ENCODE measurements around the gene LRCH1. TPM values are rescaled to one million over a fixed set of nuclear protein-coding genes. Genes with fewer than 3 reads are reported as not detected.

The LRCH1 gene
- total RNA-seq, 2 donors from 2014 or later: 18.4 to 21.5 TPM

DNA sequence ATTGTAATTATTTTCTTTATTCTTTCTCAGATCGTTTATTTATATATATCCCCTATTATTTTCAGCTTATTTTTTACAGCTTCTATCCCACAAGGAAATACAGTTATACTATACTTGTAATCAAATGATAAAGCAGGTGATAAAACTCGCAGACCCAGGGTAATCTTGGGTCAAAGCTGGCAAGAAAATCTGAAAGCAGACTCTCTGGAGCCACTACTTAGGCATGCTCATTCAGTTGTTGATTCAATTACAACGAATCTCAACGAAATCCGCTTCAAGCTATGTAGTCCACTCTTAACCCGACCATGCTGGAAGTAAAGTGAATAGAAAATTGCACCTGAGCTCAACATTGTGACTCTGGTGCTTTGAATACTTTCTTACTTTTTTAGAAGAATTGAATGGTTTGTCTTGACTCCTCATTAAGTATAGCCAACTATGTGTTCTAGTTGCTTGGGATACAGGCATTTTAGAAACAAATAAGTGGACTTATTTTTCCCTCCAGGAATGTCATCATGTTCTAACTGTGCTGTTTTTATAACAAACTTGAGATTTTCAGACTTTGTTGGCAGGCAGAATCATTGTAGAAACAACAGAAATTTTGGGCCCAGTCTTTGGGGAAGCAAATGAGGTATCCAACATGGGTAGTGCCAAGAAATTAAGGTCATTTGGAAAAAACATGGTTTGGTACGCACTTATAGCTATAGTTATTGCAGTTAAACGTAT, 222.6 kb downstream of the LRCH1 start:
- H3K9me3 Mint-ChIP-seq: peaks cover 0 to 2% of the 10 kb centered on the region in 2 donors
- no peaks in the 10 kb centered on the region for H3K27me3 Mint-ChIP-seq (ENCODE audit: low read depth)
- H3K4me3 Mint-ChIP-seq: no peak overlapping the region
- DNase-seq (no peak), ATAC-seq (replicated peaks in 1 of 2) (no peak)
- no peaks in the 10 kb centered on the region for H3K4me1 Mint-ChIP-seq (ENCODE audit: low read depth)
- peaks cover 9 to 49% of the 10 kb centered on the region in 2 donors for H3K36me3 Mint-ChIP-seq (ENCODE audit: insufficient read depth in 2 of 2)
- H3K27ac Mint-ChIP-seq: no peak overlapping the region

DNA sequence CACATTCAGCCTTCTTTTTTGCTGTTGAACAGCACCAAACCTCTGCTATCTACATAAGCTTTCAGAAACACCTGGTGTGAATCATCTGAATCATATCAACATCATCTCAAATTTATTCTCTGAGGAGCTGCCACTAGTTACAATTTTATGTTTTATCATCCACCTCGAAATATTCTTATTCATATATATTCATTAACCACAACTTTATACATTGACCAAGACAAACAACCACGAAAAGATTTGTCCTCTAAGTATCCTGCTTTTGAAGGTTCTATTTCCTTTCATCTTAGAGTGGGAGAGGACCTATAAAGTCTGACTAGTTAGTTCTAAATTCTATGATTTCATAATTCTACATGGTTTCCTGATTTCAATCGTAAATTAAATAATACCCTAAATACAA, 225.1 kb downstream of the LRCH1 start:
- Mint-ChIP-seq H3K27me3 (ENCODE audit: low read depth) (no peaks in the 10 kb centered on the region), H3K4me1 (ENCODE audit: low read depth) (no peaks in the 10 kb centered on the region), H3K27ac (peak overlapping the region; percentile 35), H3K9me3 (no peaks in the 10 kb centered on the region), H3K36me3 (ENCODE audit: insufficient read depth in 2 of 2) (peaks cover 7 to 36% of the 10 kb centered on the region in 2 donors), H3K4me3 (no peak overlapping the region)
- DNase-seq (no peak), ATAC-seq (replicated peaks in 1 of 2) (no peak)

DNA sequence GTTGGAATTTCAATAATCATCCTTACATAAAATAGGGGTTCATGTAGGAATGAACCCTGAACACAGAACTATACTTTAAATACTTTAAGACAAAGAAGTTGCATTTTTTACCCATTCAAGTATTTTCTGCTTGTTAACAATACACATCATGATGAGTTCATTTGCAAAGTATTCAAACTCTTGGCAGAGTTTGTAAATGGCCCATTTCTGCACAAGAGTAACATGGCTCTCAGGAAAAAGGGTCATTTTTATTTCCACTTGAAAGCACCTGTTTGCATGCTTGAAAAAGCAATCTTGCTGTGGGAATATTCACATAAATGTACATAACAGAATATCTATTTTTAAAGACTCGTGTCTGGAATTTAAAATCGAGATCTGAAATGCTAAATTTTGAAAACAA, 225.9 kb downstream of the LRCH1 start:
- ATAC-seq (replicated peaks in 1 of 2) (no peak), DNase-seq (no peak)
- Mint-ChIP-seq H3K9me3 (no peaks in the 10 kb centered on the region), H3K4me1 (ENCODE audit: low read depth) (no peaks in the 10 kb centered on the region), H3K36me3 (ENCODE audit: insufficient read depth in 2 of 2) (peaks cover 6 to 30% of the 10 kb centered on the region in 2 donors), H3K27me3 (ENCODE audit: low read depth) (no peaks in the 10 kb centered on the region), H3K4me3 (no peak overlapping the region), H3K27ac (no peak overlapping the region)

DNA sequence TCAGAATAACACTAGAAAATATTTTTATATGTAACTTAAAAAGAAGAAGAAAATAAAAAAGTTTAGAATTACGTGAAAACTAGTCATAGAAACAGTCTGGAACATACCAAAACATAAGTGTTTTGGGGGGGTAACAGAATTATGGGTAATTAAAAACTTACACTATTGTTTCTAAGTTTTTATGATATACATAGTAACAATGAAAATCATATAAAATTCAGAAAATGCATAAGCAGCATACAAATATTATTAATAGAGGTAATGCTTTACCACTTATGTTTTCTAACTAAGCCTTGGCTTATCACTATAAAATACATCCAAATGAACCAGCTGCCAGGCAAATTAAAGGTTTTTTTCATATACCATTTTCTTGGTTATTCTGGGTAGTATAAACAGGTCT, 229.1 kb downstream of the LRCH1 start:
- no peaks in the 10 kb centered on the region for H3K9me3 Mint-ChIP-seq
- ATAC-seq (replicated peaks in 1 of 2): no peak
- no peak overlapping the region for H3K4me3 Mint-ChIP-seq
- no peak for DNase-seq
- no peaks in the 10 kb centered on the region for H3K27me3 Mint-ChIP-seq (ENCODE audit: low read depth)
- H3K4me1 Mint-ChIP-seq (ENCODE audit: low read depth): no peaks in the 10 kb centered on the region
- H3K36me3 Mint-ChIP-seq (ENCODE audit: insufficient read depth in 2 of 2): peaks cover 2 to 25% of the 10 kb centered on the region in 2 donors
- H3K27ac Mint-ChIP-seq: no peak overlapping the region

DNA sequence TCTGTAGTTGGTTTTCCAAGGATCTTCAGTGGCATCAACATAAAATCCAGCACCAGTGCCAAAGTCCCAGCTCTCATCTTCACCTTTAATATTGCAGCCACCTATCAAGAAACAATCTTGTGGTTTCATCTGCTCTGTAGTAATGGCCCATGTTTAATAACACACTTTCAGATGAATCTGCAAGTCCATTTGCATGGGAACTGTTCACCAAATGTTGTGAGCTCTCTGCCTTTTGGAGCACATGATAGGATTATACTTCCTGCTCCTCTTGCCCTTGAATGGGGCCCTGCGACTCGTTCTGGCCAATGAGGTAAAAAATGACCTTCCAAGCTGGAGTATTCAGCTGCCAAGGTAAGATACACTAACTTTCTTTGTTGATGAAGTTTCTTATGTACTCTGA, 229.7 kb downstream of the LRCH1 start:
- H3K4me1 Mint-ChIP-seq (ENCODE audit: low read depth): no peaks in the 10 kb centered on the region
- H3K9me3 Mint-ChIP-seq: no peaks in the 10 kb centered on the region
- H3K36me3 Mint-ChIP-seq (ENCODE audit: insufficient read depth in 2 of 2): peaks cover 2 to 26% of the 10 kb centered on the region in 2 donors
- H3K27ac Mint-ChIP-seq: no peak overlapping the region
- ATAC-seq (replicated peaks in 1 of 2) (no peak), DNase-seq (no peak)
- H3K4me3 Mint-ChIP-seq: no peak overlapping the region
- no peaks in the 10 kb centered on the region for H3K27me3 Mint-ChIP-seq (ENCODE audit: low read depth)

DNA sequence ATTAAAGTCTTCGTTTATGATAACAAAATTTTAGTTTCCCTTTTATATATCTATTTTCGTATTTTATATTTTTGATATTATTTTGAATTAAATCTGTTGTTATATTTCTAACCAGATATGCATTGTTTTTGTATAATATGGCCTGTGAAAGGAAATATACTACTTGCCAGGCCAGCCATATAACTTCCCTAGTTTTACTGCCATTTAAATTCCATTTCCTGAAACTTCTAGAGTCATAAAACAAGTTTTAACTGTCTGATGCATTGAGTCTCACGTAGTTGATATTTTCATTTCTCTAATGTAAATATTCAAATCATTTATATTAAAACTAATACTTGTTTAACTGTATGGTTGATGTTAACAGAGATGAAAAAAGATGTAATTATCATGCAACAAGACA, 230.5 kb downstream of the LRCH1 start:
- Mint-ChIP-seq H3K36me3 (ENCODE audit: insufficient read depth in 2 of 2) (peaks cover 2 to 26% of the 10 kb centered on the region in 2 donors), H3K4me3 (no peak overlapping the region), H3K4me1 (ENCODE audit: low read depth) (peaks cover under 1% of the 10 kb centered on the region), H3K27ac (no peak overlapping the region), H3K27me3 (ENCODE audit: low read depth) (no peaks in the 10 kb centered on the region), H3K9me3 (no peaks in the 10 kb centered on the region)
- DNase-seq: no peak
- no peak for ATAC-seq (replicated peaks in 1 of 2)

DNA sequence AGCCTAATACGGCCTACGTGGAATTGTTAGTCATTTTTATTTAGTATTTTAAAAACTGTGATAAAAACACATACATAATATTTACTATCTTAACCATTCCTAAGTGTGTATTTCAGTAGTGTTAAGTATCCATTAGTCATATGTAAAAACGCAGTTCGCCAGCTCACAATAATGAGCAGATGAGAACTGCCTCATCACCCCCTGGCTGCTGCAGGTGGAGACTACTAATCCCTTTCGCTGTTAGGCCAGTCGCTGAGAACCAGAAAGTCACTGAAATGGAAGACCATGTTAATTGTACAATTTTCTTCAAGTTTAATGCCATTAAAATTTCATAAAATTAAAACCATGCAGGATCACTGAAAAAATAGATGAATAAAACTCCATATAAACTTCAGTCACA, 242.4 kb downstream of the LRCH1 start:
- peaks cover 3 to 22% of the 10 kb centered on the region in 2 donors for H3K36me3 Mint-ChIP-seq (ENCODE audit: insufficient read depth in 2 of 2)
- no peak overlapping the region for H3K27ac Mint-ChIP-seq
- ATAC-seq (replicated peaks in 1 of 2) (no peak), DNase-seq (no peak)
- no peaks in the 10 kb centered on the region for H3K9me3 Mint-ChIP-seq
- H3K4me1 Mint-ChIP-seq (ENCODE audit: low read depth): peaks cover 51% of the 10 kb centered on the region
- peak overlapping the region; percentile 93 to 99 for H3K4me3 Mint-ChIP-seq
- no peaks in the 10 kb centered on the region for H3K27me3 Mint-ChIP-seq (ENCODE audit: low read depth)

DNA sequence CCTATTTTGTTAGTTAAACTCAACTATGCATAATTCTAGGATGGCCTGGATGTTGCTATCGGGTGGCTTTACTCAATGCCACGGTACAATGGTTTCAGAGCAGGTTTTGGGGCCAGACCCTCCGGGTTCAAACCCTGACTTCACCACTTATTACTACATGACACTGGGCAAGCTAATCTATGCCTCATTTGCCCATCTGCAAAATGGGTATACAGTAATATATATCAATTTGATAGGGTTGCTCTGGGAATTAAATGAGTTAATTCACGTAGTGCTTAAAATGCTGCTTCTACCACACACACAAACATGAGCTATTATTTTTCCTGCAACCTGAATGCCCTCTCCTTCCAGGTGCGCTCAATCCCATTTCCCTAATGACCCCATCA, 243.2 kb downstream of the LRCH1 start:
- DNase-seq: no peak
- no peaks in the 10 kb centered on the region for H3K27me3 Mint-ChIP-seq (ENCODE audit: low read depth)
- peak overlapping the region; percentile 93 to 99 for H3K4me3 Mint-ChIP-seq
- H3K4me1 Mint-ChIP-seq (ENCODE audit: low read depth): peaks cover 45% of the 10 kb centered on the region
- no peaks in the 10 kb centered on the region for H3K9me3 Mint-ChIP-seq
- no peak for ATAC-seq (replicated peaks in 1 of 2)
- H3K36me3 Mint-ChIP-seq (ENCODE audit: insufficient read depth in 2 of 2): peaks cover 3 to 15% of the 10 kb centered on the region in 2 donors
- H3K27ac Mint-ChIP-seq: peak overlapping the region; percentile 99

DNA sequence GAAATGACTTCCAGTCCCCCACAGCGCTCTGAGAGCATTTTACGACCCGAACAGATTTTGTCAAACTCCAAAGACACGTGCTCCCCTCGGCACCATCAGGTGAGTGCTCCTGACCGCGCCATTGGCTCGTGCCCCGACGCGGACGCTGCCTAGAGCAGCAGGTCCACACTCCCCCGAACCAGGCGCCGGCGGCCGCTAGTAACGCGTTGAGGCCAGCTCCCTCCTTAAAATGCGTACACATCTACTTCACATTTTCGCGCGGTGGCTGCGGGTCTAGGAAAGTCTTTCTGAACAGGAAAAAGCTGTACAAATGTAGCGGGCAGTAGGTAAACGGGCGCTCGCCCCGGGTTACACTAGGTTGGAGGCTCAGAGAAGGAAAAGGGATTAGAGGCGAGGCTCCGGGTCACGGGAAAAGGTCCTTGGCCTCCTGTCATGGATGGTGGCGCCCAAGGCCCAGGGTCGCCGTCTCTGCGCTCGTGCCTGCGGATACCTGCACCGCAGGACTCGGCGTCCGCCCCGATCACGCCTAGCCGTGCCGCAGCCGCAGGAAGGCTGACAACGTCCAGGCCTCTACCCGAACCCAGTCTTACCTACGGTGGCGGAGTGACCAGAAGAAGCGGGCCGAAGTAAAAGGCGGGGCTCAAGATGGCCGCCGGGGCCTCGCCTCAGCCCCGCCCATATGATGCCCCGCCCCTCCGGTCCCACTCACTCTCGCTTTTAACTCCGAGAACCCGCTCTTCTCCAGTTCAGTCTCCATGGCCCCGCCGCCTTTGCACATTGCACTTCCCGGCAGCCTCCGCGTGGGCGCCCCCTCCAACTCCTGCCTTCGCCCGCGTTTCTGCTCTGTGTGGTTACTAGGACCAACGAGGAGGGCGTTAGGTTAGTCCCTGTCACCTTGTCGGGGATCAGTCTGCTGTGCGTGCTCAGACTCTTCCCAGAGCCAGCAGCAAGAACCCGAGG, 243.8 kb downstream of the LRCH1 start, which contains the start of gene ESD:
Gene ESD (minus strand): TSS at position 647 of the 960 bp plus-strand sequence. CDS start 5,748 bp downstream, outside the sequence.
- peak; percentile 91 to 94 for ATAC-seq (replicated peaks in 1 of 2)
- peak; percentile 92 to 95 for DNase-seq
- H3K36me3 Mint-ChIP-seq (ENCODE audit: insufficient read depth in 2 of 2): peaks cover 3 to 15% of the 10 kb centered on the region in 2 donors
- peaks cover 45% of the 10 kb centered on the region for H3K4me1 Mint-ChIP-seq (ENCODE audit: low read depth)
- H3K27ac Mint-ChIP-seq: peak within 1 kb of the TSS; percentile 99
- no peaks in the 10 kb centered on the region for H3K27me3 Mint-ChIP-seq (ENCODE audit: low read depth)
- peak within 1 kb of the TSS; percentile 93 to 99 for H3K4me3 Mint-ChIP-seq
- no peaks in the 10 kb centered on the region for H3K9me3 Mint-ChIP-seq

DNA sequence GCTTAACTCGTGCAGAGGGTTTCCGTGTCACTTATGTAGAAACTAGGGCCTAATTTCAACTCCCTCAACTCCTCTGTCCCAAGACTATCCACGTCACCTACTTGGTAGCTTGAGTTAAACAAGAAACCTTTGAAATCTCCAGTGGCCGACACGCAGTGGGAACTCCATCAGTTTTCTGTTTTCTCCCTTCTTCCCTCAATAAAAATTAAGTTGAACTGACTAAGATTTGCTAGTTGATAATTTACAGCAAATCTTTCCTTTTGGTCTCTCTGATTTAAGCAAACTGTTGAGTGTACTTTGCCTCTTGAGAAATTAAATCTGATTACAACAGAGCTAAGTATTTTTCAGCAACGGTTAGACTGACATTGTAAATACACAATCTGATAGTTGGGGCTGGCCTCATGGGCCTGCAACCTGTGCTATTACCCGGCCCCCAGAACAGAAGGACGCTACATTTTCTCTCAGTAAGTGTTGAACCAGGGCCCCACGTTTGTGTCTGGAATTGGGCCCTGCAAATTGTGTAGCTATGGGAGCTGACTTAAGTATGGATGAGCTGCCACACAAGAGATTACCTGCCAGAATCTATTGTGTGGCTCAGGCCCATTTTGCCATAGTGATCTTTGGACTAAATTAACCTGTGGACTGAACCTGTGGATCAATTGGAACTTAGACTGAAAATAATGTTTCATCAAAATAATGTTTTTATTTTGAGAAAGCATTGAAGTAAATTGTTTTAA, 244.7 kb downstream of the LRCH1 start:
- H3K4me1 Mint-ChIP-seq (ENCODE audit: low read depth): peaks cover 45% of the 10 kb centered on the region

DNA sequence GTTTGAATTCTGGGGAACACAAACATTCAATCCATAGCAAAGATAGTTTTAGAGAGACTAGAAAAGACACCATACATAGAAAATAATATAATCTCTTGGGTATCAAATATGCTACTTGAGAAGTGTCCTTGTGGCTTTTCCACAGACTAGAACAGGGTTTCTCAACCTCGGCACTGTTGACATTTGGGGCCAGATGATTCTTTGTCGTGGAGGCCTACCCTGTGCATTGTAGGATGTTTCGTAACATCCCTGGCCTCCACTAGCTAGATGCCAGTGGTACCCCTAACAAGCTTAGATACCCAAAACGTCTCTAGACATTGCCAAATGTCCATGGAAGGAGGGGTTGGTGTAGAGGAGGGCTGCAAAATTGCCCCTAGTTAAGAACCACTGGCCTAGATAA, 246.2 kb downstream of the LRCH1 start:
- H3K36me3 Mint-ChIP-seq (ENCODE audit: insufficient read depth in 2 of 2): peaks cover 3 to 13% of the 10 kb centered on the region in 2 donors
- H3K27me3 Mint-ChIP-seq (ENCODE audit: low read depth): no peaks in the 10 kb centered on the region
- no peak overlapping the region for H3K4me3 Mint-ChIP-seq
- DNase-seq (no peak), ATAC-seq (replicated peaks in 1 of 2) (no peak)
- no peak overlapping the region for H3K27ac Mint-ChIP-seq
- no peaks in the 10 kb centered on the region for H3K9me3 Mint-ChIP-seq
- peaks cover 38% of the 10 kb centered on the region for H3K4me1 Mint-ChIP-seq (ENCODE audit: low read depth)

More for the DNA sequence above, 244.7 kb downstream of the LRCH1 start:
- no peaks in the 10 kb centered on the region for H3K27me3 Mint-ChIP-seq (ENCODE audit: low read depth)
- DNase-seq (no peak), ATAC-seq (replicated peaks in 1 of 2) (no peak)
- H3K36me3 Mint-ChIP-seq (ENCODE audit: insufficient read depth in 2 of 2): peaks cover 3 to 15% of the 10 kb centered on the region in 2 donors
- peak overlapping the region; percentile 93 to 99 for H3K4me3 Mint-ChIP-seq
- H3K27ac Mint-ChIP-seq: peak overlapping the region; percentile 99
- H3K9me3 Mint-ChIP-seq: no peaks in the 10 kb centered on the region

DNA sequence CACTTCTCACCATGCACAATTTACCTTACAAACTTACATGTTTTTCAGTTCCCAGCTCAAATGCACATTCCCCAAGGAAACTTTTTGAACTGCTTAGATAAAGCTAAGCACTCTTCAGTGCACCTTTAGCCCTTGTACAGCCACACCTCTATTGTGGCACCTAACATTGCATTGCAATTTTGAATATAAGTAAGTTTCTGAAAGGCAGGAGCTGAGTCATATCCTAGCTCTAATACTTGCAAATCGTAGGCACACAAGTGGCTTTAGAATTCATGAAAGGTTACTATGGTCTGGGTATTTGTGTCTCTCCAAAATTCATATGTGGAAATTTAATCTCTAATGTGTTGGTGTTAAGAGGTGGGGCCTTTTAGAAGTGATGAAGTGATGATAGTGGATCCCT, 248.9 kb downstream of the LRCH1 start:
- H3K27ac Mint-ChIP-seq: no peak overlapping the region
- H3K9me3 Mint-ChIP-seq: peaks cover 0 to 2% of the 10 kb centered on the region in 2 donors
- ATAC-seq (replicated peaks in 1 of 2): no peak
- H3K4me3 Mint-ChIP-seq: no peak overlapping the region
- no peak for DNase-seq
- no peaks in the 10 kb centered on the region for H3K36me3 Mint-ChIP-seq (ENCODE audit: insufficient read depth in 2 of 2)
- H3K4me1 Mint-ChIP-seq (ENCODE audit: low read depth): peaks cover 17% of the 10 kb centered on the region
- H3K27me3 Mint-ChIP-seq (ENCODE audit: low read depth): no peaks in the 10 kb centered on the region
